ENCODE results near the gene ZBTB38.

Gene ZBTB38

DNA sequence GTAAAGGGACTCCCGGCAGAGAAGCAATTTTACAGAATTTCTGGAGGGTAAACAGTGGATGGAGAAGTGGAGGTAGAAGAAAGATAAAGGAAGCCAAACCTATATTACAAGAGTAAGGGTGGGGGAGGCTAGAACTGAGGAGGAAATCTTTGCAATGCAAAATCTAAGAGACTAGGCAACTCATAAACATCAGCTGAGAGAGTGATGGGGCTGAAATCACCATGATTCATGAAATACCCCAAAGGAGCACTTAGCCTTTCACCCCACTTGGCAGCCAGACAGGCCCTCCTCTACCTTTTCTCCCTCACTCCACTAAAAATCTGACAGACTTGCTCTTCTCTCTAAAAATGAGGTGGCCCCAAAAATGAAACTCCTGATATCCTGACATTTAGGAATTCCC lies 19.5 kb upstream of the ZBTB38 start:
- Histone ChIP-seq H3K27me3 (no peaks in the 10 kb centered on the region), H3K9me3 (no peaks in the 10 kb centered on the region), H3K4me1 (peaks cover 4% of the 10 kb centered on the region; the same call in 1 of the 2 replicates), H3K36me3 (no peaks in the 10 kb centered on the region), H3K4me3 (ENCODE audit: low read depth, low read length) (no peak overlapping the region)
- no peak for DNase-seq
- TF ChIP-seq CTCF (IDR thresholded peaks at IDR 0.05; ENCODE audit: low read depth, low read length), result no peak

DNA sequence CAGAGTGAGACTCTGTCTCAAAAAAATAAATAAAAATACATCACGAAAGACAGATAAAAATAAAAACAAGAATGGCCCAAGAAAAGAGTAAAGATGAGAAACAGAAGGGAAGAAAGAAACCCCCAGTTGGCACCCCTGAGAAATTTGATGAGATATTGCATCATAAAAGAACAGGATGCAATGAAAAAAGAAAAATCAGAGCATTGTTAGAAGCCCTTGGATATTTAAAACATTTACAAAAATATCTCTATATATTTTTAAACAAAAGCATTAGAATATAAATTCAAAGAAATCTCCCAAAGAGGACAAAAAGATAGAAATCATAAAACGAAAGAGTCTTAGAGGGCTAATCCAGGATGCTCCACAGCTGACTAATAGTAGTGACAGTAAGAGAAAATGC lies 18.6 kb upstream of the ZBTB38 start:
- H3K4me1 ChIP-seq, result peaks cover 4% of the 10 kb centered on the region; the same call in 1 of the 2 replicates
- H3K36me3 ChIP-seq, result no peaks in the 10 kb centered on the region
- H3K9me3 ChIP-seq, result no peaks in the 10 kb centered on the region
- no peak for TF ChIP-seq CTCF (IDR thresholded peaks at IDR 0.05; ENCODE audit: low read depth, low read length)
- no peaks in the 10 kb centered on the region for H3K27me3 ChIP-seq
- no peak for DNase-seq
- H3K4me3 ChIP-seq (ENCODE audit: low read depth, low read length), result no peak overlapping the region

- no peak for TF ChIP-seq CTCF (IDR thresholded peaks at IDR 0.05; ENCODE audit: low read depth, low read length)
- H3K36me3 ChIP-seq, result no peaks in the 10 kb centered on the region
- H3K4me3 ChIP-seq (ENCODE audit: low read depth, low read length), result no peak overlapping the region
- H3K27me3 ChIP-seq, result no peaks in the 10 kb centered on the region
- H3K4me1 ChIP-seq, result peaks cover 4% of the 10 kb centered on the region; the same call in 1 of the 2 replicates
- H3K9me3 ChIP-seq, result no peaks in the 10 kb centered on the region
- DNase-seq, result no peak
Measured at GRCh38 chr3:141350666-141351065, 17.6 kb upstream of the ZBTB38 start.

DNA sequence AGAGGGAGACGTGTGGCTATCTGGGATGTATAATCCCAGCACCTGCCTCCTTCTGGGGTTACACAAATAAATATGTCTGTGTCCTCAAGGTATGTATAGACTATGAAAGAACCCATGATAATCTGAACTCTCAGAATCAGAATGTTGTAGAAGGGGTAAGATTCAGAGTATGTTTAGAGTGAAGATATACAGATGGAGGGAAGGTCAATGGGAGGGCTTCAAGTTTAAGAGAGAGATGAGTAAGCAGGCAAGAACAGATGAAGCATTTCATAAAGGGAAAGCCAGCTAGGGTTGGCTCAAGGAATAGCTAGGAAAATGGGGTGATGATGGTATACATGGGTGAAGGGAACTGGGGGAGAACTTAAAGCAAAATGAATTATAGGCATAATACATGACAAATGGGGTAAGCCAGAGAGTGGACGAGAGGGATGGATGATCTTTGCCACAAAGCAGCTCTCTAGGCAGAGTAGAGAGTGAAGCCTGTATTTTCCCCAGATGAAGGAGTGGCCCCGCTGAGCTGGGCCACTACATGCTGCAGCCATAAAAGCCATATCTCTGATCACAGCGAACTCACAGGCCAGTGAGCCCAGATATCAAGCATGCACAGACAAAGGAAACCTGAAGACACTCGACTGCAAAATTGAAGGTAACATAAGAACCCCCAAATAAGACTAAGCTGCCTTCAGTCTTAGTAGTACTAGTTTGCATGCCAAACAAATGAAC lies 15.9 kb upstream of the ZBTB38 start:
- peaks cover 4% of the 10 kb centered on the region; the same call in 1 of the 2 replicates for H3K4me1 ChIP-seq
- no peak overlapping the region for H3K4me3 ChIP-seq (ENCODE audit: low read depth, low read length)
- no peak for DNase-seq
- no peaks in the 10 kb centered on the region for H3K9me3 ChIP-seq
- no peaks in the 10 kb centered on the region for H3K36me3 ChIP-seq
- no peak for TF ChIP-seq CTCF (IDR thresholded peaks at IDR 0.05; ENCODE audit: low read depth, low read length)
- H3K27me3 ChIP-seq, result no peaks in the 10 kb centered on the region

DNA sequence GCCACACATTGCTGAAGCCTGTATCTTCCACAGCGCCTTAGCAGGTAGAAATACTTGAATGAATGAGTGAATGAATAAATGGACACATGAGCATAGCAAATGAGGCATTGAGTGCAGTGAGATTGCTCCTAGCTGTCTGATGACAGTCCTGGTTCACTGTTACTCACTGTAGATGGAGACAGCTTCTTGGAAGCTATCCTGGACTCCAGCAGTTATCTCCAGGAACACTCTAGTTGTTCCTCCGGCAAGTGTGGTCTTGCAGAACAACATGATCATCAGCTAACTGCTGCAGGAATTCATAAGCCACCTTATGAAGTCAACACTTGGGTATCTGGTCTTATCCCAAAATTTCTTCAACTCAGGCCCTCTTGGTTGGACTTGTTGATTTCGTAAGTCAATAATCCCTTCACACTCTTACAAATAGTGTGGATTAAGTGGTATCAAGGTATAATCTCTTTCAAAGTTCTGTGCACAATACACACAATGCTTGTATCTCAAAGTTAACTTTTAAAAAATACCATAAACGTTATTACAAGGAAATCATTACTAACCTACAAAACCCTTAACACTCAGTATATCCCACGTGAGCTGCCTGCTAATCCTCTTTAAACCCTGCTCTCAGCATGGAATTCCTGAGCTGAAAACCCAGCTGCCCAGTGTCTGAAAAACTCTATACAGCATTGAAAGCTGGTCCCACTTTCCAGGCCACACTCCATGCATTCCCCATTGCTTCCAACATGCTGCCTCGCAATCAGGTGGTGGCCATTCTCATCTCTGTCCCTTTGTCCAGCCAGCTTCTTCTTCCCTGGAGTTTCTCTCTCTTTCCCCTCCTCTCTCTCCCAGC lies 14.4 kb upstream of the ZBTB38 start:
- no peak for TF ChIP-seq CTCF (IDR thresholded peaks at IDR 0.05; ENCODE audit: low read depth, low read length)
- H3K36me3 ChIP-seq, result no peaks in the 10 kb centered on the region
- DNase-seq, result no peak
- H3K9me3 ChIP-seq, result no peaks in the 10 kb centered on the region
- H3K4me1 ChIP-seq, result no peaks in the 10 kb centered on the region
- H3K4me3 ChIP-seq (ENCODE audit: low read depth, low read length), result no peak overlapping the region
- H3K27me3 ChIP-seq, result no peaks in the 10 kb centered on the region

DNA sequence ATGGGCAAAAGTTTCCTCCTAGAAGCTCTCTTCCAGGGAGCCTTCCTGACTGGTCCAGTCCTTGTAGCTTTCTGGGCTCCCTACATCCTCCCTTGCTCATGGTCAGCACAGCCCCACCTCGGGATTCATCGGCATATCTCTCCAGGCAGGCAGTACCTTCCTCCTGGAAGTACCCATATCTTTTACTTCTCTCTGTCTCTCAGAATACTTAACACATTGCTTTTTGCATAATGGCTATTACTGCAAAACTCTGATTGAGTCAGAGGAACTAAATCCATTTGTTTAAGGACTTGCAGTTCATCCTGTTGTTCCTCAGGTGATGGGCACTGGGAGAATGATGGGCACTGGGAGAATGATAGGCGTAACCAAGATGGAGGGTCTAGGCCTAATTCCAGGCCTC lies 13.8 kb upstream of the ZBTB38 start:
- H3K4me3 ChIP-seq (ENCODE audit: low read depth, low read length), result no peak overlapping the region
- H3K9me3 ChIP-seq, result no peaks in the 10 kb centered on the region
- no peak for DNase-seq
- H3K4me1 ChIP-seq, result no peaks in the 10 kb centered on the region
- H3K36me3 ChIP-seq, result no peaks in the 10 kb centered on the region
- no peaks in the 10 kb centered on the region for H3K27me3 ChIP-seq
- TF ChIP-seq CTCF (IDR thresholded peaks at IDR 0.05; ENCODE audit: low read depth, low read length), result no peak
